C4-2B (cell line): Measurements from ENCODE around the gene SYVN1.
A peak's percentile ranks its signal among the peaks of the same experiment; 100 is the strongest.

Experiments used
- H3K27ac ChIP-seq: fragments of 450-650 bp; 2 replicates; pipeline ENCODE4 v1.5.1; 2017
- ZFX ChIP-seq: fragments of 450-650 bp; IDR thresholded peaks from 2 replicates; pipeline ENCODE4 v1.6.1; 2017
- TF ChIP-seq, protein P1 (sequence below): fragments of 450-650 bp; conservative IDR thresholded peaks from 2 replicates; pipeline ENCODE4 v1.5.1; 2017; ENCODE audit warnings: mild to moderate bottlenecking

Gene SYVN1

DNA sequence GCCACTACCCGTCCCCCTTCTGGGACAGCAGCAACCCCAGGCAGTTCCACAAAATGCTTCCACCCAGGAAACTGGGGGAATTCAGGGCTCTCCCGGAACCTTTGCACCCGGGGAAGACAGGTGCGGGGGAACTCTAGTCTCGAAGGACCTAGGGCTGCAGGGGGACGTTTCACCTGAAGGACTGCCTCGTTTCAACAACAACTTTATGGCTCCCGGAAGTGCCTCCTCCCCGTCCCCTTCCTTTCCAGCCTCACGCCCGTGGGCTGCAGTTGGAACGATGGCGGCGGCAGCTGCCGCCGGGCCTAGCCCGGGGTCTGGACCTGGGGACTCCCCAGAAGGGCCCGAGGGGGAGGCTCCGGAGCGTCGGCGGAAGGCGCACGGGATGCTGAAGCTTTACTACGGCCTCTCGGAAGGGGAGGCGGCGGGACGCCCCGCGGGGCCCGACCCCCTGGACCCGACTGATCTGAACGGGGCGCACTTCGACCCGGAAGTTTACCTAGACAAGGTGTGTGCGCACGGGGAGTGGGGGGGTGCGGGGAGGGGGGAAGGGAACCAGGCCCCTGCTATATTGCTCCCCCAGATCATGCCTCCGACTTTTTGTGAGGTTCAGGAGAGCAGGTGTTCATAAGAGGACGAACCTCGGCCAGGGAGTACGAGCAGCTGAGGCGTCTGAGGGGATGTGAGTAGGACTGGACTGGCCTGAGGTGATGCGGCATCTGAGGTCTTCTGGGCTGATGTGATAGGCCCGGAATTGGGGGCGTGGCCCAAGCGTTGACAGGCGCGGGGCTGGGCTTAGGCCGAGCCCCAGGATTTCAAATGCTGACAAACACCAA lies 38.1 kb downstream of the SYVN1 start, which contains the start of gene VPS51:
VPS51 (plus strand) TSS at position 241 of the 833 bp plus-strand sequence; CDS start at position 278, 37 bp downstream.
- peak within 1 kb of the TSS; percentile 88 for H3K27ac ChIP-seq
- TF ChIP-seq, protein P1, sequence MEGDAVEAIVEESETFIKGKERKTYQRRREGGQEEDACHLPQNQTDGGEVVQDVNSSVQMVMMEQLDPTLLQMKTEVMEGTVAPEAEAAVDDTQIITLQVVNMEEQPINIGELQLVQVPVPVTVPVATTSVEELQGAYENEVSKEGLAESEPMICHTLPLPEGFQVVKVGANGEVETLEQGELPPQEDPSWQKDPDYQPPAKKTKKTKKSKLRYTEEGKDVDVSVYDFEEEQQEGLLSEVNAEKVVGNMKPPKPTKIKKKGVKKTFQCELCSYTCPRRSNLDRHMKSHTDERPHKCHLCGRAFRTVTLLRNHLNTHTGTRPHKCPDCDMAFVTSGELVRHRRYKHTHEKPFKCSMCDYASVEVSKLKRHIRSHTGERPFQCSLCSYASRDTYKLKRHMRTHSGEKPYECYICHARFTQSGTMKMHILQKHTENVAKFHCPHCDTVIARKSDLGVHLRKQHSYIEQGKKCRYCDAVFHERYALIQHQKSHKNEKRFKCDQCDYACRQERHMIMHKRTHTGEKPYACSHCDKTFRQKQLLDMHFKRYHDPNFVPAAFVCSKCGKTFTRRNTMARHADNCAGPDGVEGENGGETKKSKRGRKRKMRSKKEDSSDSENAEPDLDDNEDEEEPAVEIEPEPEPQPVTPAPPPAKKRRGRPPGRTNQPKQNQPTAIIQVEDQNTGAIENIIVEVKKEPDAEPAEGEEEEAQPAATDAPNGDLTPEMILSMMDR: no peak
- TF ChIP-seq ZFX: peak; percentile 88; the same call in 1 of the 2 replicates

DNA sequence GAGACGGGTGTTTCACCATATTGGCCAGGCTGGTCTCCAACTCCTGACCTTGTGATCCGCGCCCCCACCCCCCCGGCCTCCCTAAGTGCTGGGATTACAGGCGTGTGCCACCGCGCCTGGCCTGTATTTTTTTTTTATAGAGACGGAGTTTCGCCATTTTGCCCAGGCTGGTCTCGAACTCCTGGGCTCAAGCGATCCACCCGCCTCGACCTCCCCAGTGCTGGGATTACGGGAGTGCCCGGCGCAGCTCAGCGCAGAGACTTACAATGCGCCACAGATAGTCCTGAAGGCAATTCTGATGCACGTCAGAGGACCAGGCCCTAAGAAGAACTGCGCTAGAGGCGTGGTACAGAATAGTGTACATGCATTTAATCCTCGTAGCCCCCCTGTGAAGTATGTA lies 38.9 kb downstream of the SYVN1 start:
- peak overlapping the region; percentile 88 for H3K27ac ChIP-seq
- no peak for TF ChIP-seq ZFX
- TF ChIP-seq, protein P1: no peak

DNA sequence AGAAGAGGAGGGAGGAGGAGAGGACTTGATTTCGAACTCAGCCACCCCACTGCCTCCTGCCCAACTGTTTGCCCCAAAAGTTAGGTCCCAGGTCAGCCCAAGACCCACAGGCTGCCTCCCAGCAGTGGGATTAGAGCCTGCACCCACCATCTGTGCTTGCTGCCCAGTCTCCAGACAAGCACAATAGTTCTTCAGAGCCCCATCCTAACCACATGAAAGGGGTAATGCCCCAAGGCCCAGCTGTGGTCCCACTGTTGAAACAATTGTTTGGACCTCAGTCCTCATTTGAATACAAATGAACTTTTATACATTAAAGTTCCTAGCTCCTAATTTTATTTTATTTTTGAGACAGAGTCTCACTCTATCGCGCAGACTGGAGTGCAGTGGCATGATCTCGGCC lies 43.7 kb downstream of the SYVN1 start:
- no peak for TF ChIP-seq ZFX
- TF ChIP-seq, protein P1: no peak
- H3K27ac ChIP-seq: no peak overlapping the region

DNA sequence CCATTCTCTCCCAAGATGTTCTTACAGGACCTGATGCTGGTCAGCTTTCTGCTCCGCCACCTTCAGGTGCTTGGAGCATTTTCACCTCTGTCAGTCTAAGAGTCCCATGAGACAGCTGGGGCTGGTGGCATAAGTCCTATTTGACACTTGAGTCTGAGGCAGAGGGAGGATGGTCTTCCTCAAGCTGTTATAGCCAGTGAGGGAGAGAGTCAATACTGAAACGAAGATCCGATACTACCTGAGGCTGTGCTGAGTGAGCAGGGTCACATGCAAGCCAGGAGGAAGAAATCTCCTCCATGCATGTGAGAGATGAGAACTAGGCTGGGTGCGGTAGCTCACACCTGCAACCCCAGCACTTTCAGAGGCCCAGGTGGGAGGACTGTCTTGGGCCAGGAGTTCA lies 44.7 kb downstream of the SYVN1 start:
- no peak overlapping the region for H3K27ac ChIP-seq
- TF ChIP-seq, protein P1: no peak
- no peak for TF ChIP-seq ZFX

DNA sequence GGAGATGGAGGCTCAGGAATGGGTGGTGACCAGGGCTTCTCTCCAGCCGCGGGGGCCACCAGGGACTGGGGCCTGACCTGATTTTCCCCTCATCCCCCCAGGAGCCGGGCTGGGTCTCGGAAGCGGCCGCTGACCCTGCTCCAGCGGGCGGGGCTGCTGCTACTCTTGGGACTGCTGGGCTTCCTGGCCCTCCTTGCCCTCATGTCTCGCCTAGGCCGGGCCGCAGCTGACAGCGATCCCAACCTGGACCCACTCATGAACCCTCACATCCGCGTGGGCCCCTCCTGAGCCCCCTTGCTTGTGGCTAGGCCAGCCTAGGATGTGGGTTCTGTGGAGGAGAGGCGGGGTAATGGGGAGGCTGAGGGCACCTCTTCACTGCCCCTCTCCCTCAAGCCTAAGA lies 46.5 kb downstream of the SYVN1 start:
- TF ChIP-seq ZFX: no peak
- TF ChIP-seq, protein P1: no peak
- no peak overlapping the region for H3K27ac ChIP-seq

DNA sequence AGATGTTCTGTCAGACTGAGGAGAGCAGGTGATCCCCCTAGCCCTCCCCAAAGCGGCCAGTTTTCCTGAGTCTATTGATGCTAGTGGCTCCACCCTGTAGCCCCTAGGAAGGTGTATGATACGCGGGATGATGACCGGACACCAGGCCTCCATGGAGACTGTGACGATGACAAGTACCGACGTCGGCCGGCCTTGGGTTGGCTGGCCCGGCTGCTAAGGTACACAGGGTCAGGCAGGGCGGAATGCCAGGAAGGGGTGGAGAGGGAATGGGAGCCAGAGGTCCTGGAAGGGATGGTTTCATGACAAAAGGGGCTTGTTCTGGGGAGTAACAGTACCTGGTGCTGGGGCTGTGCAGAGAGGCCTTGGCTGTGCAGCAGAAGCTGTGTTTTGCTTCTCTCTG lies 47.1 kb downstream of the SYVN1 start:
- TF ChIP-seq, protein P1: no peak
- TF ChIP-seq ZFX: no peak

DNA sequence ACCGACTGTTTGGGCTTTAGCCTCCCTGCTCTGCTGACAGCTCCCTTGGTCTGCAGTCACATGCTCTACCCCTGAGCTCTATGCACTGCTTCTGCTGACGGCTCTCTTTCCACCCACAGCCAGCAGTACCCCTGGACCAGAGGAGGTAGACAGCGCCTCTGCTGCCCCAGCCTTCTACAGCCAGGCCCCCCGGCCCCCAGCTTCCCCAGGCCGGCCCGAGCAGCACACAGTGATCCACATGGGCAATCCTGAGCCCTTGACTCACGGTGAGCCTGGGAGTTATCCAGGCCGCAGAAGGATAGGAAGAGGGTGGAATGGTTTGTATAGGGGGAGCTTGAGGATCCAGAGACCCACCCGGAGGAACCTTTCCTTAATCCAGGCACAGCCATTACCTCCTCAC lies 47.5 kb downstream of the SYVN1 start:
- no peak overlapping the region for H3K27ac ChIP-seq
- no peak for TF ChIP-seq ZFX
- TF ChIP-seq, protein P1: no peak

More for the DNA sequence above, 47.1 kb downstream of the SYVN1 start:
- no peak overlapping the region for H3K27ac ChIP-seq
